Central memory CD8-positive, alpha-beta T cell (primary cell): Measurements from ENCODE around the gene ADRM1.
A peak's percentile ranks its signal among the peaks of the same experiment; 100 is the strongest.

Experiments used
- ATAC-seq: fragments of 150-1000 bp; cut with Tn5 transposase; replicated peaks from 2 replicates; pipeline ENCODE4 v1.10.0; 2022; ENCODE audit warnings: mild to moderate bottlenecking, moderate FRiP score, moderate number of reproducible peaks; ENCODE audit not compliant: poor library complexity, severe bottlenecking; ENCODE audit errors: extremely low read depth
- DNase-seq, 2 donors: peaks; one replicate each; pipeline ENCODE4 v3.0.0; 2021; ENCODE audit warnings: low spot score in 2 of 2
- H3K27ac Mint-ChIP-seq: one replicate; pipeline ENCODE4 v1.8.0; 2022; ENCODE audit warnings: low read depth, mild to moderate bottlenecking, moderate library complexity, mixed read lengths
- H3K27me3 Mint-ChIP-seq: one replicate; pipeline ENCODE4 v1.8.0; 2022; ENCODE audit warnings: mixed read lengths
- H3K36me3 Mint-ChIP-seq: one replicate; pipeline ENCODE4 v1.8.0; 2022; ENCODE audit warnings: mild to moderate bottlenecking, moderate library complexity, mixed read lengths; ENCODE audit not compliant: insufficient read depth
- H3K4me1 Mint-ChIP-seq: one replicate; pipeline ENCODE4 v1.8.0; 2022; ENCODE audit warnings: mixed read lengths
- H3K4me3 Mint-ChIP-seq: one replicate; pipeline ENCODE4 v1.8.0; 2022; ENCODE audit warnings: mild to moderate bottlenecking, moderate library complexity, mixed read lengths
- H3K9me3 Mint-ChIP-seq: one replicate; pipeline ENCODE4 v1.8.0; 2022; ENCODE audit warnings: mixed read lengths

The ADRM1 gene

DNA sequence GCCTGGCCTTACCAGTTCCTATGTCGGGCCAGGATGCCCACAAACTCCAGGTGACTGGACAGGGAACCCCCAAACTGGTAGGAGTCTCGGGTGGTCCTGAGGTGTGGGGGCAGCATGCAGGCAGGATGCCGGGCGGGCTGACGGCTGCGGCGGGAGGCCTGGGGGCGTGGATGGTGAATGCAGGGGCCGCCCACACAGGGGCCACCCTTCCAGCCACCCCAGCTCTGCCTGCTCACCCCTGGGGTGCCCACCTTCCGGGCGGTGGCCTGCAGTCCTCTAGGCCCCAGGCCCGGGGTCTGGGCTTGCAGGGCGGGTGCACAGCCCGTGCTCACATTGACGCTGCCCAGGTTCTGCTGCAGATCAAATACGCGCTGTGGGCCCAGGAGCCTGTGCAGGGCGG, 8.4 kb downstream of the ADRM1 start:
- Mint-ChIP-seq H3K4me3 (no peak overlapping the region), H3K9me3 (no peaks in the 10 kb centered on the region), H3K4me1 (no peaks in the 10 kb centered on the region), H3K27ac (no peak overlapping the region), H3K27me3 (no peaks in the 10 kb centered on the region), H3K36me3 (peaks cover 8% of the 10 kb centered on the region)
- no peak for DNase-seq
- ATAC-seq = no peak

DNA sequence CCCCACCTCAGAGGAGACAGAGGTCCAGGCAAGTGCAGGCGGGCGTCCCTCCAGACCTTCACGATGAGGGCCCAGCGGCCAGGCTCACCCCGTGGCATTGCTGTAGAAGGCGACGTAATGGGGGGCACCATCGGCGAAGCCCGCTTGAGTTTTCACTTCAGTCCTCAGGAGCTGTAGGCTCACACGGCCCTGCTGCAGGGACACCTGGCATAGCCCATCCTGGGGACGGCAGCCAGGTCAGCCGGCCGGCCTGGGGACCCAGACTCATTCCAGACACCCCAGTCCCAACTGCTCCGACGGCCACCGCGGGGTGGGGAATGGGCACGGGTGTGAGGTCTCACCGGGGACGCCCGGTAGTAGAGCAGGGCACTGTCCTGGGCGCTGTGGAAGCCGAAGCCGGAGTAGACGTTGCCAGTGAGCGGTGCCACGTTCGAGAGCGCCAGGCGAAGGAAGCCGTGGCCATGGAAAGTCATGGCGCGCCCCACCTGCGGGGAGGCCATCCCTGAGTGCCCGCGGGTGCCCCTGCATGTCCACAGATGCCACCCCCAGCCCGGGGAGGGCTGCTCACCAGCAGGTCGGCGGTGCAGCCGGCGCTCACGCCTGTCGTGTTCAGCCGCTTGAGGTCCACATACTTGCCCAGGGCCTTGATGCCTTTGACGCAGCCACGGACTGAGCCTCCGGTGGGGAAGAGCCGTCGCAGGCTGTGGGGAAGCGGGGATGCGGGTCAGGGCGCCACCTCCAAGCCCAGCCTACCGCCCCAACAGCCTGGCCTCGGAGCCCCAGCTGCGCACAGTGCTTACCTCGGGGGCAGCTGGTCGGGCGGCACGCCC, 9.2 kb downstream of the ADRM1 start:
- no peaks in the 10 kb centered on the region for H3K9me3 Mint-ChIP-seq
- no peak overlapping the region for H3K4me3 Mint-ChIP-seq
- H3K4me1 Mint-ChIP-seq = no peaks in the 10 kb centered on the region
- DNase-seq = no peak
- ATAC-seq = no peak
- peaks cover 4% of the 10 kb centered on the region for H3K36me3 Mint-ChIP-seq
- no peak overlapping the region for H3K27ac Mint-ChIP-seq
- no peaks in the 10 kb centered on the region for H3K27me3 Mint-ChIP-seq

- Mint-ChIP-seq H3K36me3 (peaks cover 3% of the 10 kb centered on the region), H3K4me1 (no peaks in the 10 kb centered on the region), H3K27ac (no peak overlapping the region), H3K27me3 (no peaks in the 10 kb centered on the region), H3K9me3 (no peaks in the 10 kb centered on the region), H3K4me3 (no peak overlapping the region)
- ATAC-seq (no peak), DNase-seq (no peak)
These were observed 9.8 kb downstream of the ADRM1 start for GRCh38 chr20:62312662-62312977.

DNA sequence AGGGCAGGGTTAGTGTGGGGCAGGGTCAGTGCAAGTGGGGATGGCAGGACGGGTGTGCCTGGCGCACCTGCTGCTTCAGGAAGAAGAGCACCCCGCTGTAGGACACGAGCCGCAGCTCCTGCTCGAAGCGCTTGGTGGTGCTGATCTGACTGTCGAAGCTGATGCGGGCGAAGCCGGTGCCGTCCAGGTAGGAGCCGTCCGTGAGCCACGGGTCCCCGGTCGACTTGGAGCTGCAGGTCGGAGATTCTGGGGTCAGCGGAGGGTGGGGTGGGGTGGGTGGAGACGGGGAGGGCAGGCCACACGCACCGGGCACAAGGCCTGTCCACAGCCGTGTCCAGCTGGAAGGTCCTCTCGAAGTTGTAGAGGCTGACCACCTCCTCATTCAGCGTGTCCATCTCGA, 10.2 kb downstream of the ADRM1 start:
- no peak for DNase-seq
- Mint-ChIP-seq H3K4me3 (no peak overlapping the region), H3K27ac (no peak overlapping the region), H3K4me1 (no peaks in the 10 kb centered on the region), H3K9me3 (no peaks in the 10 kb centered on the region), H3K36me3 (peaks cover 3% of the 10 kb centered on the region), H3K27me3 (no peaks in the 10 kb centered on the region)
- no peak for ATAC-seq

DNA sequence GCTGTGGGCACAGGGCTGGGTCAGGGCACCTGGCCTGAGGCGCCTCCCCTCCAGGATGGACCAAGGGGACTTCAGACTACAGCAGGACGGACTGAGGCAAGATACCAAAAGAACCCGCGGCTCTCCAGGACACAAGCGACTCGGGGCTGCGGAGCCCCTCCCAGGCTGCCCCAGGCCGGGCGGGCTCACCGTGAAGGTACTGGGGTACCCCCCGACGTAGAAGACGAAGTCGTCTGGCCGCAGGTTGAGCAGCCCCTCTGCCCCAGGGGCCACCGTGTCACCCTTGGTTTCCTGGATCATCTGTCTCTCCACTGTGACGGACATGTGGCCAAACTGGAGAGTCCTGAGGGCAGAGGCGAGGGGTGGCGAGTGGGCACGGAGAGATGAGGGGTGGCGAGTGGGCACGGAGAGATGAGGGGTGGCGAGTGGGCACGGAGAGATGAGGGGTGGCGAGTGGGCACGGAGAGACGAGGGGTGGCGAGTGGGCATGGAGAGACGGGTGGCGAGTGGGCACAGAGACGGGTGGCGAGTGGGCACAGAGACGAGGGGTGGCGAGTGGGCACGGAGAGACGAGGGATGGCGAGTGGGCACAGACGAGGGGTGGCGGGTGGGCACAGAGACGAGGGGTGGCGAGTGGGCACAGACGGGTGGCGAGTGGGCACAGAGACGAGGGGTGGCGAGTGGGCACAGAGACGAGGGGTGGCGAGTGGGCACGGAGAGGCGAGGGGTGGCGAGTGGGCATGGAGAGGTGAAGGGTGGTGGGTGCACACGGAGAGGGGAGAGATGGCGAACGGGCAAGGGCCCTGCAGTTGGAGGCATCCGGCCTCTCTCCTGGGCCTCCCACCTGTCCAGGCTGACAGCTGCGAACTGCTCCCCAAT, 10.9 kb downstream of the ADRM1 start:
- ATAC-seq = no peak
- no peak for DNase-seq
- Mint-ChIP-seq H3K4me1 (no peaks in the 10 kb centered on the region), H3K27me3 (no peaks in the 10 kb centered on the region), H3K36me3 (no peaks in the 10 kb centered on the region), H3K4me3 (no peak overlapping the region), H3K9me3 (no peaks in the 10 kb centered on the region), H3K27ac (no peak overlapping the region)

GRCh38 chr20:62314339-62314638, 11.5 kb downstream of the ADRM1 start:
- Mint-ChIP-seq H3K27me3 (no peaks in the 10 kb centered on the region), H3K27ac (no peak overlapping the region), H3K4me3 (no peak overlapping the region)

GRCh38 chr20:62314711-62315302, 12.0 kb downstream of the ADRM1 start:
- no peak for DNase-seq
- Mint-ChIP-seq H3K36me3 (no peaks in the 10 kb centered on the region), H3K9me3 (no peaks in the 10 kb centered on the region)

More at GRCh38 chr20:62314339-62314638, 11.5 kb downstream of the ADRM1 start:
- DNase-seq (no peak), ATAC-seq (no peak)
- Mint-ChIP-seq H3K36me3 (no peaks in the 10 kb centered on the region), H3K9me3 (no peaks in the 10 kb centered on the region), H3K4me1 (no peaks in the 10 kb centered on the region)

DNA sequence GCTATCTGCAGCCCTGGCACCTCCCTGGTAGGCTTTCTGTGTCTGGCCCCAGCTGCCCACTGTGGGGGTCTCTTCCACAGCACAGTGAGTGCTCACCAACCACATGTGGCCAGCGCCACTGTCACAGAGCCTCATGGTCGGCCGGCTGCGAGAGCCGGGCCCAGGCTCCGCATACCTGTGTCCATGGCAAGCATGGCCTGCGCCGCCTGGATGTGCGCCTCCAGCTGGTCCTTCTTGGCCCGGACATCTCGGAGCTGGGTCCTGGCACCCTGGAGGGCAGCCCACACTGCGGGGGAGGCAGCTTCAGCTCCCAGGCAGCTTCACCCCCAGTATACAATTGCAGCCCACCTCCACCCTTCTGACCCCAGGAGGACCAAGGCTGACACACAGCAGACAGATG, 13.0 kb downstream of the ADRM1 start:
- ATAC-seq = no peak
- Mint-ChIP-seq H3K27me3 (no peaks in the 10 kb centered on the region), H3K9me3 (no peaks in the 10 kb centered on the region), H3K27ac (no peak overlapping the region), H3K4me3 (no peak overlapping the region), H3K36me3 (peaks cover 2% of the 10 kb centered on the region), H3K4me1 (no peaks in the 10 kb centered on the region)
- DNase-seq = no peak

More at GRCh38 chr20:62314711-62315302, 12.0 kb downstream of the ADRM1 start:
- H3K4me1 Mint-ChIP-seq = no peaks in the 10 kb centered on the region
- H3K27me3 Mint-ChIP-seq = no peaks in the 10 kb centered on the region
- no peak overlapping the region for H3K4me3 Mint-ChIP-seq
- no peak overlapping the region for H3K27ac Mint-ChIP-seq
- ATAC-seq = no peak

DNA sequence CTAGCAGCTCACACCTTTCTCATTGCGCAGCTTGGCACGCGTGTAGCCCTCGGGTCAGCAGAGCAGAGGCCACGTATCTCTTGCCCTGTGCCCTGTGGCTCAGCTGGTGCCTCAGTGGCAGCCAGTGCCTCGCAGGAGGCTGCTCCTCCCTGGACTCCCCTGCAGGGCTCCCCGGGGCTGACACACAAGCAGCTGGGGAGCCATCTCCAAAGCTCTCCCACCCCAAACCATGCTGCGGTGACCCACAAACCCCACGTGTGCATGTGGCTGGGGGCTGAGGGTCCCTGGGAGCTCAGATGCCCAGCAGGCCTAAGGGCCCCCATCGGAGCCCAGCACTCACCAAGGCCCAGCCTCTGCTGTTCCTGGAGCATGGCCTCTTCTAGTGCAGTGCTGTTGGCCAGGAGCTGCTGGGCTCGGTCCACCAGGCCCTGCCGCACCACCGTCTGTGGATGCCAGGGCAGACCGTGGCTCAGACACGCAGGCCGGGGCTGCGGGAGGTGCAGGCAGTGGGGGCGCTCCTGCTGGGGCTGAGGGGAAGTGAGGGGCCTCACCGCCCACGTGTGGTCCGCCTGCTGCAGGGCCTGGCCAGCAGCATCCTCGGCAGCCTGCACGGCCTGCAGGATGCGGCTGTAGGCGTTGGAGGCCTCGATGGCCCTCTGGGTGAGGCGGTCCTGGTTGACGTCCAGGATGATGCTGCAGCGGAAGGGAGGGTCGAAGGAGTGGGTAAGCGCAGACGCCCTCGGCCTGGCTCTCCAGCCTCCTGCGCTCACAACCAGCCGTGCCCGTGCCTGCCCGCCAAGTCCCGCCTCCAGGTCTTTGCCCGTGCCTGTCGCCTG, 13.8 kb downstream of the ADRM1 start:
- Mint-ChIP-seq H3K4me1 (no peaks in the 10 kb centered on the region), H3K27me3 (no peaks in the 10 kb centered on the region), H3K4me3 (no peak overlapping the region), H3K27ac (no peak overlapping the region), H3K36me3 (peaks cover 2% of the 10 kb centered on the region), H3K9me3 (no peaks in the 10 kb centered on the region)
- DNase-seq = no peak
- no peak for ATAC-seq

GRCh38 chr20:62317167-62317655, 14.4 kb downstream of the ADRM1 start:
- H3K9me3 Mint-ChIP-seq = no peaks in the 10 kb centered on the region
- H3K4me3 Mint-ChIP-seq = no peak overlapping the region
- H3K27ac Mint-ChIP-seq = peak overlapping the region; percentile 32
- DNase-seq = no peak
- no peaks in the 10 kb centered on the region for H3K4me1 Mint-ChIP-seq
- H3K36me3 Mint-ChIP-seq = peaks cover 2% of the 10 kb centered on the region
- H3K27me3 Mint-ChIP-seq = no peaks in the 10 kb centered on the region
- ATAC-seq = no peak

GRCh38 chr20:62318400-62319345, 15.9 kb downstream of the ADRM1 start:
- no peak for ATAC-seq
- H3K9me3 Mint-ChIP-seq = no peaks in the 10 kb centered on the region
- H3K36me3 Mint-ChIP-seq = peaks cover 2% of the 10 kb centered on the region

More at GRCh38 chr20:62318400-62319345, 15.9 kb downstream of the ADRM1 start:
- Mint-ChIP-seq H3K4me3 (no peak overlapping the region), H3K27ac (no peak overlapping the region), H3K4me1 (no peaks in the 10 kb centered on the region), H3K27me3 (no peaks in the 10 kb centered on the region)
- DNase-seq = no peak
